Endothelial cell of umbilical vein (primary cell): ENCODE data around the gene DNAH6. TPM values are rescaled to one million over a fixed set of nuclear protein-coding genes. Genes with fewer than 3 reads are reported as not detected.

Source experiments
- BruUV-seq: library from RNA; stranded (reverse); fragments of 400-500 nt; replicated peaks from 2 replicates; lab custom pipeline; 2021; lab: Mats Ljungman, UMichigan
- CTCF ChIA-PET: fragments of 300-600, 350-600 bp; sonication (Branson Sonifier 250); formaldehyde crosslinking; loops from one replicate; lab custom pipeline; 2021; ENCODE audit warnings: antibody characterized with exemption, inconsistent platforms; lab: Charles Lee
- POLR2A ChIA-PET: fragments of 300-600, 350-600 bp; sonication (Branson Sonifier 250); formaldehyde crosslinking; loops from one replicate; lab custom pipeline; 2021; ENCODE audit warnings: antibody characterized with exemption, inconsistent platforms; lab: Charles Lee
- DNase-seq: peaks from one replicate; pipeline ENCODE4 v3.0.0-alpha.2; 2011; ENCODE audit warnings: low read depth, low spot score
- FAIRE-seq: peaks from 2 replicates; lab custom pipeline; 2011; peaks lifted over from hg19 to GRCh38; lab: Jason Lieb, UNC
- H2AFZ ChIP-seq: 2 replicates; pipeline ENCODE4 v1.6.0; 2012; ENCODE audit warnings: low read depth, low read length, control low read depth, inconsistent platforms
- H3K27ac ChIP-seq: 2 replicates; pipeline ENCODE4 v1.5.1; 2011; ENCODE audit warnings: low read depth, mild to moderate bottlenecking, control low read depth, low read length, moderate library complexity; ENCODE audit not compliant: insufficient read depth
- H3K27me3 ChIP-seq, 2 experiments: 2 replicates each; pipeline versions ENCODE4 v1.6.0 to v1.6.1; 2011; ENCODE audit warnings: low read length in 2 of 2, mixed read lengths in 1 of 2; ENCODE audit not compliant: control insufficient read depth in 2 of 2, insufficient read depth in 2 of 2
- H3K36me3 ChIP-seq, 2 experiments: 2 replicates in 1 of 2; 3 replicates in 1 of 2; pipeline ENCODE4 v1.5.1; 2011; ENCODE audit warnings: low read length in 2 of 2, mild to moderate bottlenecking in 1 of 2, moderate library complexity in 1 of 2; ENCODE audit not compliant: control insufficient read depth in 2 of 2, insufficient read depth in 2 of 2; ENCODE audit errors: extremely low read depth in 1 of 2
- H3K4me1 ChIP-seq: 3 replicates; pipeline ENCODE4 v1.5.1; 2011; ENCODE audit warnings: mild to moderate bottlenecking, low read length; ENCODE audit not compliant: control insufficient read depth, insufficient read depth; ENCODE audit errors: extremely low read depth
- H3K4me2 ChIP-seq: 2 replicates; pipeline ENCODE4 v1.6.1; 2011; ENCODE audit warnings: low read length, control low read depth, mixed read lengths; ENCODE audit not compliant: insufficient read depth
- H3K4me3 ChIP-seq, 3 experiments: fragments of 200-600 bp in 1 of 3; sonication (generic), shearing (Covaris generic) in 1 of 3; replicated peaks in 1 of 3; 2 replicates each; pipeline ENCODE4 v1.5.1; 2011 to 2016; ENCODE audit warnings: control low read depth in 3 of 3, low read length in 3 of 3, mild to moderate bottlenecking in 2 of 3, inconsistent platforms in 1 of 3, low read depth in 1 of 3, moderate library complexity in 1 of 3; ENCODE audit not compliant: insufficient read depth in 1 of 3
- H3K79me2 ChIP-seq: 2 replicates; pipeline ENCODE4 v1.6.0; 2012; ENCODE audit warnings: low read length, inconsistent platforms; ENCODE audit not compliant: control insufficient read depth, insufficient read depth
- H3K9ac ChIP-seq: replicated peaks from 2 replicates; pipeline ENCODE3; 2011; ENCODE audit warnings: low read length, control low read depth; ENCODE audit not compliant: insufficient read depth; ENCODE audit errors: extremely low read depth
- H3K9me1 ChIP-seq: replicated peaks from 3 replicates; pipeline ENCODE4 v1.6.0; 2011; ENCODE audit warnings: mild to moderate bottlenecking, low read length; ENCODE audit not compliant: control insufficient read depth, insufficient read depth; ENCODE audit errors: extremely low read depth
- H3K9me3 ChIP-seq: replicated peaks from 2 replicates; pipeline ENCODE4 v1.5.1; 2012; ENCODE audit warnings: low read length, inconsistent platforms; ENCODE audit not compliant: control insufficient read depth, insufficient read depth
- H4K20me1 ChIP-seq: replicated peaks from 2 replicates; pipeline ENCODE3; 2011; ENCODE audit warnings: mild to moderate bottlenecking, low read length; ENCODE audit not compliant: control insufficient read depth, insufficient read depth; ENCODE audit errors: extremely low read depth
- EZH2 ChIP-seq: IDR thresholded peaks from 2 replicates; pipeline ENCODE4 v1.6.1; 2012; ENCODE audit warnings: borderline replicate concordance, low read depth, mild to moderate bottlenecking, moderate library complexity, low read length, inconsistent platforms; ENCODE audit not compliant: severe bottlenecking
- FOS ChIP-seq: IDR thresholded peaks from 2 replicates; pipeline ENCODE4 v1.6.1; 2011; ENCODE audit warnings: mild to moderate bottlenecking, low read length, moderate library complexity, borderline replicate concordance; ENCODE audit not compliant: insufficient read depth
- GATA2 ChIP-seq: IDR thresholded peaks from 2 replicates; pipeline ENCODE4 v1.7.0; 2011; ENCODE audit warnings: low read depth, mild to moderate bottlenecking, moderate library complexity, mixed read lengths, low read length; ENCODE audit not compliant: insufficient read length, insufficient read depth
- JUN ChIP-seq: IDR thresholded peaks from 2 replicates; pipeline ENCODE4 v1.6.1; 2011; ENCODE audit warnings: borderline replicate concordance, low read depth; ENCODE audit not compliant: insufficient read length, insufficient read depth
- MYC ChIP-seq: IDR thresholded peaks from one replicate; pipeline ENCODE4 v1.6.1; 2011; ENCODE audit warnings: mild to moderate bottlenecking, low read depth, low read length
- POLR2A ChIP-seq: IDR thresholded peaks from 2 replicates; pipeline ENCODE4 v1.6.1; 2012; ENCODE audit warnings: low read depth, mild to moderate bottlenecking, control low read depth, low read length
- POLR2AphosphoS5 ChIP-seq: IDR thresholded peaks from 2 replicates; pipeline ENCODE4 v1.6.1; 2012; ENCODE audit warnings: low read depth, mild to moderate bottlenecking, control low read depth, low read length, moderate library complexity; ENCODE audit not compliant: insufficient read depth
- dilution Hi-C: fragments of 300-500 bp; cut with MboI; formaldehyde crosslinking; loops from one replicate; pipeline ENCODE4 v1.15.0; 2019; ENCODE audit warnings: low sequenced_read_pairs; ENCODE audit not compliant: extremely low pct_ligation_motif_present
- intact Hi-C: fragments of 100-400 bp; cut with micrococcal nuclease; formaldehyde crosslinking; loops from one replicate; pipeline ENCODE4 v1.10.0; 2022
- polyA plus RNA-seq, 4 experiments: library from polyadenylated mRNA; depleted of rRNA in 3 of 4; stranded (reverse) in 3 of 4; unstranded in 1 of 4; fragments of >200 nt; gene quantifications; 2 replicates each; pipeline versions ENCODE4 v1.2.1 to v1.2.3, GENCODE V29; 2011 to 2012; ENCODE audit warnings: missing spikeins in 1 of 4
- total RNA-seq: library from RNA; stranded (reverse); gene quantifications from 2 replicates; pipeline ENCODE4 v1.2.3, GENCODE V29; 2021
- TF ChIP-seq, protein P1 (sequence below): IDR thresholded peaks from 2 replicates; pipeline ENCODE4 v1.6.1; 2011; ENCODE audit not compliant: insufficient read depth, insufficient read length
- TF ChIP-seq, protein P2 (sequence below), 2 donors: IDR thresholded peaks; 1 replicate in 1 of 2; 2 replicates in 1 of 2; pipeline ENCODE4 v1.5.1; 2011; ENCODE audit warnings: low read length in 2 of 2, mild to moderate bottlenecking in 2 of 2, moderate library complexity in 2 of 2, control low read depth in 1 of 2, inconsistent platforms in 1 of 2, low read depth in 1 of 2; ENCODE audit not compliant: insufficient read depth in 1 of 2; ENCODE audit errors: extremely low read depth in 1 of 2

Gene DNAH6
- total and polyA plus RNA-seq, 2 donors (not counting 3 experiments of a cell fraction or from before 2014, with no cell fraction given), result 0.24 TPM; not detected in 1

DNA sequence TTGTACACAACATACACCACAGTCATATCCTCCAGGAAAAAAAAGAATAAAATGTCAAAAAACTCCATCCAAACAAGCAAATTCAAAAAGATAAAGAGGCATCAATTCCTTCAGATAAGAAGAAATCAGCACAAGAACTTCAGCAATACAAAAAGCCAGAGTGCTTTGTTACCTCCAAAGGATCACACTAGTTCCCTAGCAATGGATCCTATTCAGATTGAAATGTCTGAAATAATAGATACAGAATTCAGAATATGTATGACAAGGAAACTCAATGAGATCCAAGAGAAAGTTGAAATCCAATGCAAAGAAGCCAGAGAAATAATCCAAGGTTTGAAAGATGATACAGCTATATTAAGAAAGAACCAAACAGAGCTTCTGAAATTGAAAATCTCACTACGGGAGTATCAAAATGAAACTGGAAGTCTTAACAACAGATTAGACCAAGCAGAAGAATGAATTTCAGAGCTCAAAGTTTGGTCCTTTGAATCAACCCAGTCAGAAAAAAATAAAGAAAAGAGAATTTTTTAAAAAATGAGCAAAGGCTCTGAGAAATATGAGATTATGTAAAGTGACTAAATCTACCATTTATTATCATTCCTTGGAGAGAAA, 284.0 kb downstream of the DNAH6 start:
- intact Hi-C loops (no loop called here), dilution Hi-C loops (no loop called here)
- peaks cover 0 to 2% of the 10 kb centered on the region in 2 experiments for H3K27me3 ChIP-seq
- no peak overlapping the region for H3K4me3 ChIP-seq
- BruUV-seq, result no TSS peak
- no peak overlapping the region for H3K9ac ChIP-seq
- no peaks in the 10 kb centered on the region for H3K9me3 ChIP-seq
- H4K20me1 ChIP-seq, result no peaks in the 10 kb centered on the region
- H3K79me2 ChIP-seq, result no peaks in the 10 kb centered on the region
- H3K4me2 ChIP-seq, result no peak overlapping the region
- H3K27ac ChIP-seq, result no peak overlapping the region
- ChIA-PET POLR2A (no interaction called here), CTCF (no interaction called here)
- FAIRE-seq, result no peak
- H3K9me1 ChIP-seq, result no peaks in the 10 kb centered on the region
- H2AFZ ChIP-seq, result no peak overlapping the region
- DNase-seq, result no peak
- TF ChIP-seq JUN (no peak), MYC (no peak), POLR2AphosphoS5 (no peak), EZH2 (no peak), FOS (no peak), GATA2 (no peak), POLR2A (no peak)
- TF ChIP-seq, protein P1, sequence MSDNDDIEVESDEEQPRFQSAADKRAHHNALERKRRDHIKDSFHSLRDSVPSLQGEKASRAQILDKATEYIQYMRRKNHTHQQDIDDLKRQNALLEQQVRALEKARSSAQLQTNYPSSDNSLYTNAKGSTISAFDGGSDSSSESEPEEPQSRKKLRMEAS, result no peak
- TF ChIP-seq, protein P2, sequence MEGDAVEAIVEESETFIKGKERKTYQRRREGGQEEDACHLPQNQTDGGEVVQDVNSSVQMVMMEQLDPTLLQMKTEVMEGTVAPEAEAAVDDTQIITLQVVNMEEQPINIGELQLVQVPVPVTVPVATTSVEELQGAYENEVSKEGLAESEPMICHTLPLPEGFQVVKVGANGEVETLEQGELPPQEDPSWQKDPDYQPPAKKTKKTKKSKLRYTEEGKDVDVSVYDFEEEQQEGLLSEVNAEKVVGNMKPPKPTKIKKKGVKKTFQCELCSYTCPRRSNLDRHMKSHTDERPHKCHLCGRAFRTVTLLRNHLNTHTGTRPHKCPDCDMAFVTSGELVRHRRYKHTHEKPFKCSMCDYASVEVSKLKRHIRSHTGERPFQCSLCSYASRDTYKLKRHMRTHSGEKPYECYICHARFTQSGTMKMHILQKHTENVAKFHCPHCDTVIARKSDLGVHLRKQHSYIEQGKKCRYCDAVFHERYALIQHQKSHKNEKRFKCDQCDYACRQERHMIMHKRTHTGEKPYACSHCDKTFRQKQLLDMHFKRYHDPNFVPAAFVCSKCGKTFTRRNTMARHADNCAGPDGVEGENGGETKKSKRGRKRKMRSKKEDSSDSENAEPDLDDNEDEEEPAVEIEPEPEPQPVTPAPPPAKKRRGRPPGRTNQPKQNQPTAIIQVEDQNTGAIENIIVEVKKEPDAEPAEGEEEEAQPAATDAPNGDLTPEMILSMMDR (IDR thresholded peaks at IDR 0.05; ENCODE audit: extremely low read depth in 1 of 2, insufficient read depth in 1 of 2, low read depth in 1 of 2, low read length in 2 of 2), result no peak
- H3K4me1 ChIP-seq, result no peaks in the 10 kb centered on the region
- H3K36me3 ChIP-seq, result no peaks in the 10 kb centered on the region
